Measurements from ENCODE around the gene AGBL1. TPM values are rescaled to one million over a fixed set of nuclear protein-coding genes. Genes with fewer than 3 reads are reported as not detected.

AGBL1 gene
- total RNA-seq, 1 donor from 2014 or later, result 1.2 TPM

GRCh38 chr15:86557018-86557550 lies 477.4 kb downstream of the AGBL1 start:
- DNase-seq (ENCODE audit: low spot score in 2 of 2) (no peak), FAIRE-seq (no peak)

DNA sequence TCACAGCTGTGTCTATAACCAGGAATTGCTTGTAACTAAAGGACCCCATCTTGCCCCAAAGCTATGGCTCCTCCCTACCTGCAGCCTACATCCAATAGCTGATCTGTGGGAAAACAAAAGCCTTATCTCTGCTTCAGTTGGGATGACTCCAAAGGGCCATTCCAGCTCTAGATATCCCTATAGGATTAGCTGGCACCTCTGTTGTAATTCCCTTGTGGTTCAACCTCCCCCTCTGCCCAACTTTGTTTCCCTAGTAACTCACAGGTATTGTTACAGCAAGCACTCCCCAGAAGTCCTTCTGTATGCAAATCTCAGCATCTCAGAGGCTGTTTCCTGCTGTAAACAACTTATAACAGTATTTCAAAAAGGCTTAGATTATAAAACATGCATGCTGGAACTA lies 478.6 kb downstream of the AGBL1 start:
- DNase-seq (ENCODE audit: low spot score in 2 of 2) (no peak), FAIRE-seq (no peak)

GRCh38 chr15:86558686-86559085 lies 479.0 kb downstream of the AGBL1 start:
- no peak for FAIRE-seq

GRCh38 chr15:86568378-86568777 lies 488.7 kb downstream of the AGBL1 start:
- FAIRE-seq (no peak), DNase-seq (ENCODE audit: low spot score in 2 of 2) (no peak)

More at GRCh38 chr15:86558686-86559085, 479.0 kb downstream of the AGBL1 start:
- no peak for DNase-seq (ENCODE audit: low spot score in 2 of 2)

GRCh38 chr15:86570738-86571137 lies 491.1 kb downstream of the AGBL1 start:
- DNase-seq (ENCODE audit: low spot score in 2 of 2) (no peak), FAIRE-seq (no peak)

- FAIRE-seq (no peak), DNase-seq (ENCODE audit: low spot score in 2 of 2) (no peak)
Observed at GRCh38 chr15:86571873-86572272, 492.2 kb downstream of the AGBL1 start.

DNA sequence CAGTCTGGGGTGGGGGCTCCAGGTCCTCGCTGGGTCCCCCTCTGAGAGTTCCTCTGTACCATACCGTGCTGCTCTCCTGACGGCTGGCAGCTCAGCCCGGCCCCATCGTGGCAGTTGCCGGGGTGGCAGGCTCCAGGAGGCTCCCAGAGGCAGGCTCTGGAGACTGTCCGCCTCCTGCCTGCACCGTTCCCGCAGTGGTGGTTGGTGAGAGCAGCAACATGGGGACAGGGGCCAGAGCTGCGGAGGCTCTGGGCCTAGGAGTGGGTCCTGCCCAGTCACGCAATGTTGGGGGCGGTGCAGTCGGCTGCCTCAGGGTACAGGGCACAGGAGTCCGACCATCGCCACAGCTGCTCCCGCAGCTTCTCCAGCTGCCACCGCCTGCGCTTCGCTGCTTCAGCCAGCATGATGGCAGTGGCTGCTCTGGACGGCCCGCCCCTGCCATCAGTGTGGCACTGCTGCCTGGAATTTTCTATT lies 492.7 kb downstream of the AGBL1 start:
- DNase-seq (ENCODE audit: low spot score in 2 of 2) (no peak), FAIRE-seq (no peak)

- DNase-seq (ENCODE audit: low spot score in 2 of 2), result no peak
- no peak for FAIRE-seq
Observed at GRCh38 chr15:86573476-86573875, 493.8 kb downstream of the AGBL1 start.

GRCh38 chr15:86588413-86588812 lies 508.7 kb downstream of the AGBL1 start:
- DNase-seq (ENCODE audit: low spot score in 2 of 2) (no peak), FAIRE-seq (no peak)

- DNase-seq (ENCODE audit: low spot score in 2 of 2) (no peak), FAIRE-seq (no peak)
Observed at GRCh38 chr15:86590461-86590860, 510.8 kb downstream of the AGBL1 start.

GRCh38 chr15:86591158-86591557 lies 511.5 kb downstream of the AGBL1 start:
- no peak for DNase-seq (ENCODE audit: low spot score in 2 of 2)
- FAIRE-seq, result no peak

DNA sequence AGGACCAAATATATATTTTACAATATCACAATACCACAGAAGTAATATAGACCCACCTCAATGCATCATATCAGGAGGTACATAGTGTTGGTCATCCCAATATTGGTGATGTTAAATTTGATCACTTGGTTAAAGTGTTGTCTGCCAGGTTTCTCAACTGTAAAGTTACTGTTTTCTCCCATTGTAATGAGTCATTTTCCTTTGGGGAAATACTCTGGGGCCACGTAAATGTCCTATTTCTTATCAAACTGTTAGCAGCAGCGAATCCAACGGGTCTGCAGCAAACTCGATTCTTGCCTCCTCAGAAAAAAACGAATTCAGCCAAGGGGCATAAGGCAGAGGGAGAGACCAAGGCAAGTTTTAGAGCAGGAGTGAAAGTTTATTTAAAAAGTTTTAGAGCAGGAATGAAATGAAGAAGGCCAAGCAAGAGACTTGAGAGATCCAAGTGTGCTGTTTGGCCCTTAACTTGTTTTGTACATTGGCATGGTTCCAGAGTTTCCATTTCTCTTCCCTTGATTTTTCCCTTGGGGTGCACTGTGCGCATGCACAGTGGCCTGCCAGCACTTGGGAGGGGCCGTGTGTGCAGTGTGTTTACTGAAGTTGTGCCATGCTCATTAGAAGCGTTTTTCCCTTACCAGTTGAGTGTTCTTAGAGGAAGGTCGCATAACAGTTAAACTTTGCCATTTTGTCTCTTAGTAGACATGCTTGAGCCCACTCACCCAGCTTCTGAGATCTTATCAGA lies 512.5 kb downstream of the AGBL1 start:
- FAIRE-seq, result no peak

GRCh38 chr15:86595741-86596140 lies 516.1 kb downstream of the AGBL1 start:
- no peak for FAIRE-seq

More for the DNA sequence above, 512.5 kb downstream of the AGBL1 start:
- DNase-seq (ENCODE audit: low spot score in 2 of 2), result no peak

GRCh38 chr15:86603466-86603865 lies 523.8 kb downstream of the AGBL1 start:
- FAIRE-seq, result no peak
- DNase-seq (ENCODE audit: low spot score in 2 of 2), result no peak

More at GRCh38 chr15:86595741-86596140, 516.1 kb downstream of the AGBL1 start:
- DNase-seq (ENCODE audit: low spot score in 2 of 2), result no peak

DNA sequence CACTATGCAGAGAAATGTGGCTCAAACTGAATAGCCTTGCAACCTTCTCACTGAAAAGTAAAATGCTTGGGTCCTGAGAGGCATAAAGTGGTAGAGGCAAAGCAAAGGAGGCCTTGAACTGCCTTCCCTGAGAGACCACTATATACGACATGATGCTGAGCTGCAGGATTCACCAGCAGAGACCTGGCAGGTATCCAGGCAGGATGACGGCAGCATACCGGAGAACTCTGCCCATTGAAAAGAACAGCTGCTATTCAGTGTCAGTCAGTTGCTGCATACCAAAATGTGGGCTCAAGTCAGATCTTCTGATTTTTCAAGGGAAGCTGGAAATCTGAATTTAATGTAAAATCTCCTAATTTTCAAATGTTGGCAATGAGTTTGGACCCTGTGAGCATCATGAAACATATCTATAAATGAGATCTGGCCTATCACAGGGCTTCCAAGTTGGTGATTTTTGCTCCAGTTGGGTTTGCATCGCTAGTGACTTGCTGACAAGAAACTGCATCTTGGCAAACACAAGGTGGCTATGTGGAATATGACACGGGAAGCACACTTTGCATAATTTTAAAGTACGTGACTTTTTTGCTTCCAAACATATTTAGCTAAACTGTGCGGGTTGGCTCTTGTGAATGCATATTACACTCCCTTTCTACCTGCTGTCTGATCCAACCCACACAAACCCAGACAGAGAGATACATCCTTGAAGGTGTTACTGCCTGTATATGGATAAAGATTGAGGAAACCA lies 529.0 kb downstream of the AGBL1 start:
- DNase-seq (ENCODE audit: low spot score in 2 of 2) (no peak), FAIRE-seq (no peak)

GRCh38 chr15:86609275-86609674 lies 529.6 kb downstream of the AGBL1 start:
- FAIRE-seq (no peak), DNase-seq (ENCODE audit: low spot score in 2 of 2) (no peak)

GRCh38 chr15:86610038-86610437 lies 530.4 kb downstream of the AGBL1 start:
- DNase-seq (ENCODE audit: low spot score in 2 of 2), result no peak

DNA sequence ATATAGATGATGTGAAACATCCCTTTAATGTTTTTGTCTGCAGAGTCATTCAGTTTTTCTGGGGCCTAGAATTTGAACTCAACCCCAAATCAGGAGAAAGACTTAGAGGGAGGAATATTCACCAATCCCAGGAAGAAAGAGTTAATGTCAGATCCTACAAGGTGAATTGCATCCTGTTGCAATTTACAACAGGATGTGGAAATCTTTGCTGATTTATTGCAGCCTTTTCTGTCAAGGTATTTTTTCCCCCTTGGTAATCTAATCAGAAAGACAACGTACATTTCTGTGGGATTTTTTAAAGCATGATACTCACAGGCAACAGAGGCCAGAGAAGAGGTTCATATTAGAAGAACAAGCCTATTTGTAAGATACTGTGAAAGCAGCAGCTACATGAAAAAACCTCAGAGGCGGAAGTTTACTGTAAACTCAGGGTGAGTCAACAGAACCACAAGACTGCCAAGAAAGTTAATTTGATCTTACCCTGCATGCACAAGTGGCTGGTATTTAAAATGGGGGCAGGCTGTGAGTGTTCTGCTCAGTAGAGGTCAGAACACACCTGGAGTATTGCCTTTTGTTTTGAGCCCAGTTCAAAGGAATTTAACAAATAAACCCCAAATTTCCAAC lies 531.9 kb downstream of the AGBL1 start:
- no peak for FAIRE-seq

More at GRCh38 chr15:86610038-86610437, 530.4 kb downstream of the AGBL1 start:
- FAIRE-seq, result no peak

GRCh38 chr15:86615411-86615810 lies 535.7 kb downstream of the AGBL1 start:
- FAIRE-seq (no peak), DNase-seq (ENCODE audit: low spot score in 2 of 2) (no peak)

More for the DNA sequence above, 531.9 kb downstream of the AGBL1 start:
- DNase-seq (ENCODE audit: low spot score in 2 of 2), result no peak

DNA sequence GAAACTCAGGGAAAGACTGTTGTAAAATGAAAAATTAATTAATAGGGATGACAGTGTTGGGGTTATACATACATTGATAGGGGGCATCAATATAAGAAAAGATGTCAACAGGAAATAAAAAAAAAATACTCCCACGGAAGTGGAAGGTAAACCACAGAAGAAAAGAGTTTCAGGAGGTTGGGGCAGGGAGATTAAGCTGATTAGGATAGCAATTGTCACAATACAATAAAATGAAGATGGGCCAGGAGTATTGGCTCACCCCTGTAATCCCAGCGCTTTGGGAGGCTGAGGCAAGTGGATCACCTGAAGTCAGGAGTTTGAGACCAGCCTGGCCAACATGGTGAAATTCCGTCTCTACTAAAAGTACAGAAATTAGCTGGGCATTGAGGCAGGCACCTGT lies 536.1 kb downstream of the AGBL1 start:
- no peak for FAIRE-seq
- no peak for DNase-seq (ENCODE audit: low spot score in 2 of 2)

DNA sequence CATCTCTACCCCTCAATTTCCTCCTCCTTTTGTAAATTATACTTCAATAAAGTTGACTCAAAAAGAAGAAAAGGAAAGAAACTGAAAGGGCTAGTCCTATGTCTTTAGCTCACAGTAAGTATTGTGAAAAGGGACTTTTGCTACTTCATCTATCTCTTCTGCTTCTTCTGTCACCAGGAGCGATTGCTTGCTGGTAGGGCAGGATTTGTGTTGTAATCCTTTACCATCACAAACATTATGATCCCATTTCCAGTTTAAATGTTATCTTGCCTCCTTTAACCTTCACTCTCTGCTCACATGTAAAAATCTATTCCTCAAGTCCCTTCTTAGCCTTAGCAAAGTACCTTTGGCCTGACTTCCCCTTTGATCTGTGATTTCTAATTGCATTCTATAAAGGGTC lies 537.1 kb downstream of the AGBL1 start:
- DNase-seq (ENCODE audit: low spot score in 2 of 2), result no peak
- FAIRE-seq, result no peak

Measured in frontal cortex (tissue), 4 donors.